ENCODE measurements around the gene PHRF1.

PHRF1 gene

DNA sequence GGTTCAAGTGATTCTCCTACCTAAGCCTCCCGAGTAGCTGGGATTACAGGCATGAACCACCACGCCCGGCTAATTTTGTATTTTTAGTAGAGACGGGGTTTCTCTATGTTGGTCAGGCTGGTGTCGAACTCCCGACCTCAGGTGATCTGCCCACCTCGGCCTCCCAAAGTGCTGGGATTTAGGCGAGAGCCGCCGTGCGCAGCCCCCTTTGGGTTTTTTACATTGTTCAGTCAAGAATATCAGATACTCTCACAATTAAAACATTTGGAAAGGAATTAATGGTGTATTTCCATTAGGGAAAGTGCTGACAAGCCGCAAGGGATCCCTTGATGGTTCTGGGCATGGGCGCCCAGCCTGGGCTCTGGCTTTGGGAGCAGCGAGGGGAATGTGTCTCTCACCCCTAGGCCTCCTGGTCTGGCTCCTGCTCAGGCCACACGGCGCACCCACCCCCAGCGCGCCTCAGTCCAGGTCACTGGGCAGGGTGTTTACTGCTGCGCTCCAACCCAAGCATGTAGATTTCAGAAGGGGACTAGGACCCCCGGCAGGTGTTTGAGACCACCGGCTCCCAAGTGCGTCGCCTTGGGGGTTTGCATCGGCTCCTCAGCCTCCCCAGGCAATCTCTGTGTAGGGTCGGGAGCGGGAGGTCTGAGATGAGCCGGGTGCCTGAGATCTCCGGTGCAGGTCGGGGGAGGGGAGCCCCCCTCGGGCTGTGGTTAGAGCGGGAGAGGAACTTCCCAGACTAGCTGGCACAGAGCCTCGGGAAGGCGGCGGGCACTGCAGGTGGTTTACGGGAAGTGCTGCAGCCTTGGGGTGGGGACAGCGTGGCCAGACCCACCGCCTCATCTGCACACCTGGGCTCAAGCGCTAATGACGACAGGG lies 40.3 kb downstream of the PHRF1 start:
- no peak overlapping the region for H2AK5ac ChIP-seq (ENCODE audit: low read length)
- WGBS (ENCODE audit: extremely low coverage, insufficient coverage, low lambda C conversion rate) = no CpG with 5 or more reads among the region's 39 CpGs
- H2BK15ac ChIP-seq (replicated peaks; ENCODE audit: low read depth) = no peak overlapping the region

DNA sequence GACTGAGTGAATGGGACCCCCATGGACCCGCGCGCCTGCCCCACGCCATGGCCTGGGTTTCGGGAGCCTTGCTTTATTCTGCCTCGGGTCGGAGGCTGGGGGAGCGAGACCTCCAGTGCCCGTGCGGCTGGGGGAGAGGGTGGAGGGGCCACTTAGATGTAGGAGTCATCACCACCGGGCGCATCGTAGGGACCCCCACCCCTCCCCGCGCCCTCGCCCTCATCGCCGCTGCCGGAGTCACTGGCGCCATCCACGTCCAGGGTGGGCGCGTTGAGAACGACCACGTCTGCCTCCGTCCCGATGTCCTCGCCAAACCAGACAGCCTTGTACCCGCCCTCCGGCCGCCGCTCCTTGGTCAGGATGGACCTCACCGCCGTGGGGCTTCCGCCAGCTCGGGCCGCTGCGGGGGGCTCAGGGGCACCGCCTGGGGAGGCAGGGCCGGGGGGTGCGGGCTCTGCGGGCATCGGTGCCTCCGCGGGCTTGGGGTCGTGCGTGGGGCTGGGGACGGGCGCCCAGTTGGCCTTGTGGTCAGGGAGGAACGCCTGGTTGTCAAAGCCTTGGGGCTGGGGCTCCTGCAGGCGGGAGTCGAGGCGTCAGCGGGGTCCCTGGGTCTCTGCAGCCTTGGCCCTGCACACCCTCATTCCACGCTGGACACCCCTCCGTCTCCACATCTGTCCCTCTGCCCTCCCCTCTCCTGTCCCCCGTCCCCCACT lies 41.1 kb downstream of the PHRF1 start:
- no CpG with 5 or more reads among the region's 57 CpGs for WGBS (ENCODE audit: extremely low coverage, insufficient coverage, low lambda C conversion rate)
- no peak overlapping the region for H2BK120ac ChIP-seq (ENCODE audit: low read depth, low read length)

More for the DNA sequence above, 40.3 kb downstream of the PHRF1 start:
- Histone ChIP-seq H3K79me1 (ENCODE audit: low read length) (peaks cover 2% of the 10 kb centered on the region), H3K18ac (ENCODE audit: low read length) (no peak overlapping the region), H3K27me3 (ENCODE audit: insufficient read depth, low read length, poor library complexity) (no peaks in the 10 kb centered on the region), H4K5ac (ENCODE audit: low read length) (no peak overlapping the region), H3K36me3 (ENCODE audit: control insufficient read depth, insufficient read depth, low read length) (peaks cover 1% of the 10 kb centered on the region), H3K9ac (ENCODE audit: low read length) (no peak overlapping the region), H3K27ac (ENCODE audit: low read depth, low read length) (no peak overlapping the region), H3K56ac (ENCODE audit: low read length) (peak overlapping the region; percentile 79), H3K4ac (ENCODE audit: low read depth, low read length) (no peak overlapping the region), H2BK120ac (ENCODE audit: low read depth, low read length) (no peak overlapping the region), H3K4me3 (ENCODE audit: low read length) (no peak overlapping the region), H4K8ac (ENCODE audit: low read depth, low read length) (no peak overlapping the region), H3K79me2 (ENCODE audit: control insufficient read depth, insufficient read depth, low read length) (no peaks in the 10 kb centered on the region), H3K23ac (ENCODE audit: low read length) (no peak overlapping the region), H3K4me1 (ENCODE audit: control insufficient read depth, low read depth, low read length) (no peaks in the 10 kb centered on the region), H2BK5ac (ENCODE audit: low read length) (no peak overlapping the region), H3K4me2 (ENCODE audit: low read length) (no peak overlapping the region)
- no peak for DNase-seq

DNA sequence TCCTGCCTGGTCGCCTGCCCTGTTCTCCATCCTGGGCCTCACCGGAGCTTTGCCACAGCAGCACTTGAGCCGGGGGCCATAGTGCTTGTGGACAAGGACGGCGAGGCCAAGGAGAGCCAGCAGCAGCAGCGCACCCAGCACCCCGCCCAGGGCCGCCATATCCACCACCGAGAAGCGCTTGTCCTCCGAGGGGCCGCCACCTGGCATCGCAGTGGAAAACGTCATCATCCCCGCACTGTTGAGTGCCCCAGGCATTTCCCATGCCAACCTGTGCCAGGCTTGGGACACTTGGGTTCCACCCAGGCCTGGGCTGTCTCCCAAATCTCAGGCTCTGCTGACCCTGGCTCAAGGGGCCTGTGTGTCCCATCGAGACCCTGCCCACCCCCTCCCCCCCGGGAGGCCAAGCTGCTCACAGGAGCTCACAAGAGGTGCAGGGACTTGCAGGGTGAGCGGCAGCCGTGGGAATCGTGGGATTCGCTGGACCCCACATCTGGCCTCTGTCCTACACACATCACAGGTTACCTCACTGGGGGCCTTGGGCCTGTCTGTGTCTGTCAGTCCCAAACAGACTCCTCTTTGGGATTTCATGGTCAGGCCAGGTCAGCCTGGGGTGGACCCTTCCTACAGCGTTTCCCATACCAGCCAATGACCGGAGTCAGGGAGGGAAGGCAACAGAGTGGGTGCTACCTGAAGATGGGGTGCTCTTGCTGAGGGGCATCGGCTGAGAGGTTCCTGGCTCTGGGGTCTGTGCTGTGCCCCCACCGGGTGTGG lies 41.8 kb downstream of the PHRF1 start:
- Histone ChIP-seq H3K4ac (ENCODE audit: low read depth, low read length) (no peak overlapping the region), H3K27me3 (ENCODE audit: insufficient read depth, low read length, poor library complexity) (no peaks in the 10 kb centered on the region), H2BK15ac (replicated peaks; ENCODE audit: low read depth) (no peak overlapping the region), H2BK5ac (ENCODE audit: low read length) (no peak overlapping the region), H3K4me2 (ENCODE audit: low read length) (no peak overlapping the region), H4K5ac (ENCODE audit: low read length) (no peak overlapping the region), H4K8ac (ENCODE audit: low read depth, low read length) (no peak overlapping the region), H3K79me1 (ENCODE audit: low read length) (peaks cover 2% of the 10 kb centered on the region), H3K9ac (ENCODE audit: low read length) (no peak overlapping the region), H2AK5ac (ENCODE audit: low read length) (no peak overlapping the region), H2BK120ac (ENCODE audit: low read depth, low read length) (no peak overlapping the region), H3K56ac (ENCODE audit: low read length) (no peak overlapping the region), H3K27ac (ENCODE audit: low read depth, low read length) (no peak overlapping the region), H3K4me1 (ENCODE audit: control insufficient read depth, low read depth, low read length) (no peaks in the 10 kb centered on the region), H3K4me3 (ENCODE audit: low read length) (no peak overlapping the region), H3K23ac (ENCODE audit: low read length) (no peak overlapping the region), H3K36me3 (ENCODE audit: control insufficient read depth, insufficient read depth, low read length) (no peaks in the 10 kb centered on the region), H3K18ac (ENCODE audit: low read length) (no peak overlapping the region), H3K79me2 (ENCODE audit: control insufficient read depth, insufficient read depth, low read length) (no peaks in the 10 kb centered on the region)
- no CpG with 5 or more reads among the region's 25 CpGs for WGBS (ENCODE audit: extremely low coverage, insufficient coverage, low lambda C conversion rate)
- DNase-seq = no peak

More for the DNA sequence above, 41.1 kb downstream of the PHRF1 start:
- Histone ChIP-seq H3K4me3 (ENCODE audit: low read length) (no peak overlapping the region), H4K5ac (ENCODE audit: low read length) (no peak overlapping the region), H2BK5ac (ENCODE audit: low read length) (no peak overlapping the region), H3K9ac (ENCODE audit: low read length) (no peak overlapping the region), H3K4me1 (ENCODE audit: control insufficient read depth, low read depth, low read length) (no peaks in the 10 kb centered on the region), H3K4ac (ENCODE audit: low read depth, low read length) (no peak overlapping the region), H3K27ac (ENCODE audit: low read depth, low read length) (no peak overlapping the region), H2AK5ac (ENCODE audit: low read length) (no peak overlapping the region), H3K36me3 (ENCODE audit: control insufficient read depth, insufficient read depth, low read length) (no peaks in the 10 kb centered on the region), H4K8ac (ENCODE audit: low read depth, low read length) (no peak overlapping the region), H3K56ac (ENCODE audit: low read length) (no peak overlapping the region), H3K4me2 (ENCODE audit: low read length) (no peak overlapping the region), H2BK15ac (replicated peaks; ENCODE audit: low read depth) (no peak overlapping the region), H3K79me1 (ENCODE audit: low read length) (peaks cover 2% of the 10 kb centered on the region), H3K18ac (ENCODE audit: low read length) (no peak overlapping the region), H3K79me2 (ENCODE audit: control insufficient read depth, insufficient read depth, low read length) (no peaks in the 10 kb centered on the region), H3K27me3 (ENCODE audit: insufficient read depth, low read length, poor library complexity) (no peaks in the 10 kb centered on the region), H3K23ac (ENCODE audit: low read length) (no peak overlapping the region)
- no peak for DNase-seq

DNA sequence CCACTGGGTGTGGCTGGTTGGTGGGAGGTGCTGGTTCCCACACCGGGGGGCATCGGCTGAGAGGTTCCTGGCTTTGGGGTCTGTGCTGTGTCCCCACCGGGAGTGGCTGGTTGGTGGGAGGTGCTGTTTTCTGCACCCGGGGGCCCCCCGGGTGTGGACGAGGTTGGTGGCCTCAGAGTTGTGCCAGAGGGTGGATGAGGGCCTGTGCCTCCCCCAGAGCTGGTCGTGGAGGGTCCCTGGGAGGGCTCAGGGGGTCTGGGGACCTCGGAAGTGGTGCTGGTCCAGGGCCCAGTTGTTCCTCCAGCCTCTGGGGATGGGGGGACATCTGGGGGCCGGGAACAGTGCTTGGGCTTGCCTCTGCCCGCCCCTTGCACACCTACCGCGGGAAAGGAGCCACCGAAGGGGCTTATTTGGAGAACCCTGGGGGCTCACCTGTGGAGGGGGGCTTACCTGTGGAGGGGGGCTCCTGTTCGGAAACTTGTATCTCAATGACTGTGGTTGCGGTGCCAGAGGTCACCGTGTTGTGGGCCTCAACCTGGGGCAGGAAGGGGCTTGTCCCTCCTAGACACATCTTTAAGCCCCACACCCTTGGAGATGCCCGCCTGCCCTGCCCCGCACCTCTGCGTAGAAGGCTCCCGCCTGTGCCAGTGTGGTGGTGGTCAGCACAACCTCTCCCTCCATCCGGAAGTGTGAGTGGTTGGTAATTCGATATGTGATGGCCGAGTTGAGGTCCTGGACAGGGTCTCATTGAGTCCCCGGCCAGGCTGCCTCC lies 42.8 kb downstream of the PHRF1 start:
- no peak overlapping the region for H3K27ac ChIP-seq (ENCODE audit: low read depth, low read length)
- no peaks in the 10 kb centered on the region for H3K79me2 ChIP-seq (ENCODE audit: control insufficient read depth, insufficient read depth, low read length)
- H3K27me3 ChIP-seq (ENCODE audit: insufficient read depth, low read length, poor library complexity) = no peaks in the 10 kb centered on the region
- no peak overlapping the region for H4K5ac ChIP-seq (ENCODE audit: low read length)
- H3K4me1 ChIP-seq (ENCODE audit: control insufficient read depth, low read depth, low read length) = no peaks in the 10 kb centered on the region
- no peak overlapping the region for H2BK5ac ChIP-seq (ENCODE audit: low read length)
- H3K23ac ChIP-seq (ENCODE audit: low read length) = no peak overlapping the region
- no peak overlapping the region for H3K4ac ChIP-seq (ENCODE audit: low read depth, low read length)
- H2BK120ac ChIP-seq (ENCODE audit: low read depth, low read length) = no peak overlapping the region
- no CpG with 5 or more reads among the region's 24 CpGs for WGBS (ENCODE audit: extremely low coverage, insufficient coverage, low lambda C conversion rate)
- H4K8ac ChIP-seq (ENCODE audit: low read depth, low read length) = no peak overlapping the region
- no peaks in the 10 kb centered on the region for H3K36me3 ChIP-seq (ENCODE audit: control insufficient read depth, insufficient read depth, low read length)
- H2BK15ac ChIP-seq (replicated peaks; ENCODE audit: low read depth) = no peak overlapping the region
- H3K56ac ChIP-seq (ENCODE audit: low read length) = no peak overlapping the region
- no peak overlapping the region for H3K18ac ChIP-seq (ENCODE audit: low read length)
- H2AK5ac ChIP-seq (ENCODE audit: low read length) = no peak overlapping the region
- H3K4me2 ChIP-seq (ENCODE audit: low read length) = no peak overlapping the region
- H3K9ac ChIP-seq (ENCODE audit: low read length) = no peak overlapping the region
- peaks cover under 1% of the 10 kb centered on the region for H3K79me1 ChIP-seq (ENCODE audit: low read length)
- no peak overlapping the region for H3K4me3 ChIP-seq (ENCODE audit: low read length)
- DNase-seq = no peak

DNA sequence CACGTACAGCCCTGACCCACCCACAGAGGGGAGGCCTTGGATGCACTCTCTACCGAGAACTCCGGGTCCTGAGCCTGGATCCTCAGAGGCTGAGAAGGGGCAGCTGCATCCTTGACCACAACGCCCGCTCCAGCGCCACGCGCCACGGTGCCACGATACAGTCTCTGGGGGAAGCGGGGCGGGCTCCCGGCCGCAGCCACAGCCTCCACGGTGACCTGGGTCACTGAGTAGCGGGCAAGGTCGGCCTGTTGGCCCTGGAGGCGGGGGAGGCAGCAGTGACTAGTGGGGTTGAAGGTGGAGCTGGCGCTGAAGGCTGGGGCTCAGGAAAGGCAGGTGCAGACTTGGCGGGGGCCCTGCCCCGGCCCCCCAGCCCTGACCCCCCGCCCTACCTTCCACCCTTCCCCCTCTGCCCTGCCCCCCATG lies 43.4 kb downstream of the PHRF1 start:
- no peak for DNase-seq
- Histone ChIP-seq H3K27ac (ENCODE audit: low read depth, low read length) (no peak overlapping the region), H3K4me2 (ENCODE audit: low read length) (no peak overlapping the region), H2AK5ac (ENCODE audit: low read length) (no peak overlapping the region), H3K79me2 (ENCODE audit: control insufficient read depth, insufficient read depth, low read length) (no peaks in the 10 kb centered on the region), H2BK15ac (replicated peaks; ENCODE audit: low read depth) (no peak overlapping the region), H3K9ac (ENCODE audit: low read length) (no peak overlapping the region), H4K5ac (ENCODE audit: low read length) (no peak overlapping the region), H3K4me3 (ENCODE audit: low read length) (no peak overlapping the region), H3K56ac (ENCODE audit: low read length) (no peak overlapping the region), H3K4me1 (ENCODE audit: control insufficient read depth, low read depth, low read length) (no peaks in the 10 kb centered on the region), H4K8ac (ENCODE audit: low read depth, low read length) (no peak overlapping the region), H3K23ac (ENCODE audit: low read length) (no peak overlapping the region), H3K18ac (ENCODE audit: low read length) (no peak overlapping the region), H3K4ac (ENCODE audit: low read depth, low read length) (no peak overlapping the region), H3K36me3 (ENCODE audit: control insufficient read depth, insufficient read depth, low read length) (no peaks in the 10 kb centered on the region), H2BK120ac (ENCODE audit: low read depth, low read length) (no peak overlapping the region), H2BK5ac (ENCODE audit: low read length) (no peak overlapping the region), H3K27me3 (ENCODE audit: insufficient read depth, low read length, poor library complexity) (no peaks in the 10 kb centered on the region), H3K79me1 (ENCODE audit: low read length) (no peaks in the 10 kb centered on the region)
- no CpG with 5 or more reads among the region's 22 CpGs for WGBS (ENCODE audit: extremely low coverage, insufficient coverage, low lambda C conversion rate)
